Brain microvascular endothelial cell (primary cell): ENCODE results near the gene CD247.

Experiments
- DNase-seq: peaks from one replicate; pipeline ENCODE4 v3.0.0-alpha.2; 2020
- H3K27ac ChIP-seq: fragments of 250-450 bp; sonication (Bioruptor Pico); 2 replicates; pipeline ENCODE4 v1.5.1; 2020; ENCODE audit warnings: mild to moderate bottlenecking, moderate library complexity
- H3K27me3 ChIP-seq: fragments of 250-450 bp; sonication (Bioruptor Pico); replicated peaks from 2 replicates; pipeline ENCODE4 v1.5.1; 2020; ENCODE audit warnings: mild to moderate bottlenecking
- H3K36me3 ChIP-seq: fragments of 250-450 bp; sonication (Bioruptor Pico); replicated peaks from 2 replicates; pipeline ENCODE4 v1.5.1; 2020; ENCODE audit warnings: mild to moderate bottlenecking
- H3K4me3 ChIP-seq: 2 replicates; pipeline ENCODE4 v1.5.1; 2011; ENCODE audit warnings: low read depth, mild to moderate bottlenecking, control low read depth, low read length, moderate library complexity
- CTCF ChIP-seq: IDR thresholded peaks from 2 replicates; pipeline ENCODE4 v1.5.1; 2011; ENCODE audit warnings: low read depth, mild to moderate bottlenecking, moderate library complexity, low read length, control low read depth, inconsistent platforms; ENCODE audit errors: missing control alignments
- in situ Hi-C: cut with HindIII; loops from 2 replicates; pipeline ENCODE4 v1.10.0; 2017; ENCODE audit warnings: low sequenced_read_pairs, low pct_ligation_motif_present

CD247 gene

GRCh38 chr1:167404161-167404888, 114.0 kb downstream of the CD247 start:
- Histone ChIP-seq H3K36me3 (no peaks in the 10 kb centered on the region), H3K4me3 (no peak overlapping the region), H3K27me3 (no peaks in the 10 kb centered on the region), H3K27ac (no peak overlapping the region)
- no peak for TF ChIP-seq CTCF
- DNase-seq = no peak
- in situ Hi-C loops = no loop called here

GRCh38 chr1:167401260-167401873, 117.0 kb downstream of the CD247 start:
- Histone ChIP-seq H3K27me3 (no peaks in the 10 kb centered on the region), H3K36me3 (no peaks in the 10 kb centered on the region), H3K4me3 (no peak overlapping the region), H3K27ac (no peak overlapping the region)
- TF ChIP-seq CTCF = peak; percentile 74
- in situ Hi-C loops = no loop called here
- DNase-seq = peak; percentile 57

GRCh38 chr1:167400359-167400953, 117.9 kb downstream of the CD247 start:
- Histone ChIP-seq H3K4me3 (no peak overlapping the region), H3K27ac (no peak overlapping the region), H3K36me3 (no peaks in the 10 kb centered on the region), H3K27me3 (no peaks in the 10 kb centered on the region)
- no peak for DNase-seq
- in situ Hi-C loops = no loop called here
- TF ChIP-seq CTCF = no peak

GRCh38 chr1:167392200-167392696, 126.1 kb downstream of the CD247 start:
- H3K4me3 ChIP-seq = no peak overlapping the region
- in situ Hi-C loops = no loop called here
- H3K27ac ChIP-seq = no peak overlapping the region
- no peaks in the 10 kb centered on the region for H3K27me3 ChIP-seq
- peaks cover 3% of the 10 kb centered on the region for H3K36me3 ChIP-seq
- no peak for DNase-seq
- TF ChIP-seq CTCF = no peak

- Histone ChIP-seq H3K4me3 (no peak overlapping the region), H3K27ac (no peak overlapping the region), H3K36me3 (peaks cover 3% of the 10 kb centered on the region), H3K27me3 (no peaks in the 10 kb centered on the region)
- DNase-seq = no peak
- TF ChIP-seq CTCF = no peak
- in situ Hi-C loops = no loop called here
These were observed 129.4 kb downstream of the CD247 start for GRCh38 chr1:167388976-167389375.
